IPS-NIHi11 (cell line): Measurements from ENCODE around the gene GNG12.

Experiments used
- DNase-seq: peaks from one replicate; pipeline ENCODE4 v3.0.0; 2012; ENCODE audit warnings: mixed read lengths, low spot score

GNG12 gene

GRCh38 chr1:67815303-67816094, 17.8 kb downstream of the GNG12 start:
- DNase-seq, result no peak

- DNase-seq, result no peak
Measured at GRCh38 chr1:67814121-67814772, 19.0 kb downstream of the GNG12 start.

- no peak for DNase-seq
Measured at GRCh38 chr1:67812226-67812625, 21.0 kb downstream of the GNG12 start.

GRCh38 chr1:67811781-67812180, 21.5 kb downstream of the GNG12 start:
- no peak for DNase-seq

GRCh38 chr1:67809887-67810286, 23.4 kb downstream of the GNG12 start:
- DNase-seq, result no peak

- DNase-seq, result no peak
Measured at GRCh38 chr1:67807282-67807681, 26.0 kb downstream of the GNG12 start.

GRCh38 chr1:67804710-67805109, 28.6 kb downstream of the GNG12 start:
- DNase-seq, result no peak

GRCh38 chr1:67803380-67804279, 29.6 kb downstream of the GNG12 start:
- DNase-seq, result peak; percentile 24

GRCh38 chr1:67802565-67802964, 30.7 kb downstream of the GNG12 start:
- DNase-seq, result no peak

- peak; percentile 33 for DNase-seq
Measured at GRCh38 chr1:67801903-67802302, 31.4 kb downstream of the GNG12 start.

- no peak for DNase-seq
Measured at GRCh38 chr1:67795179-67795912, 37.9 kb downstream of the GNG12 start.

GRCh38 chr1:67793562-67793961, 39.7 kb downstream of the GNG12 start:
- DNase-seq, result no peak

GRCh38 chr1:67792741-67793458, 40.4 kb downstream of the GNG12 start:
- DNase-seq, result no peak

- DNase-seq, result no peak
Measured at GRCh38 chr1:67792103-67792502, 41.2 kb downstream of the GNG12 start.

- DNase-seq, result no peak
Measured at GRCh38 chr1:67791686-67792085, 41.6 kb downstream of the GNG12 start.

- DNase-seq, result no peak
Measured at GRCh38 chr1:67791261-67791660, 42.0 kb downstream of the GNG12 start.

- DNase-seq, result no peak
Measured at GRCh38 chr1:67790201-67790692, 43.0 kb downstream of the GNG12 start.

- no peak for DNase-seq
Measured at GRCh38 chr1:67789551-67789950, 43.7 kb downstream of the GNG12 start.

GRCh38 chr1:67788904-67789303, 44.4 kb downstream of the GNG12 start:
- no peak for DNase-seq

- no peak for DNase-seq
Measured at GRCh38 chr1:67788238-67788790, 45.0 kb downstream of the GNG12 start.

- no peak for DNase-seq
Measured at GRCh38 chr1:67787746-67788145, 45.5 kb downstream of the GNG12 start.
